Measurements from ENCODE around the gene SGK1.
"Not testable (repeated sequence)": the region's sequence is repeated elsewhere in the genome, so short reads cannot be mapped to it uniquely, and the experiment has no call there.

Gene SGK1

DNA sequence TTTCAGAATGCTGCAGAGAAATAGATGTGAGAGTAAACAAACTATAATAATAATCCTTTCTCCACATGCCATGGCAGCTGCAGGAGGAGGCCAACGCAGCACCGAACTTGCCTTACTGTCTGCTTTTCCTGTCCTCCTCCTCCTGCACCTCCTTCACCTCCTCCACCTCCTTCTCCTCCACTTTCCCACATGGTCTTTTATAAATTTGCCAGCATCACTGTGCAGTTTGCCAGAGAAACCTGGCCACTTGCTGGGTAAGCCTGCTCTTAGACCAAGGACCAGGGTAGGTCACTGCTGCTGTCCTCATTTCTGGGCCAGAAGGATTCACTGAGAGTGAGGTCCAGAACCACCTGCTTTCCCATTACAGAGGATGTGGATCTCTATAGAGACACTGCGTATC lies 8.7 kb downstream of the SGK1 start:
- no peak overlapping the region for H3K27ac ChIP-seq
- H3K4me3 ChIP-seq: no peak overlapping the region

DNA sequence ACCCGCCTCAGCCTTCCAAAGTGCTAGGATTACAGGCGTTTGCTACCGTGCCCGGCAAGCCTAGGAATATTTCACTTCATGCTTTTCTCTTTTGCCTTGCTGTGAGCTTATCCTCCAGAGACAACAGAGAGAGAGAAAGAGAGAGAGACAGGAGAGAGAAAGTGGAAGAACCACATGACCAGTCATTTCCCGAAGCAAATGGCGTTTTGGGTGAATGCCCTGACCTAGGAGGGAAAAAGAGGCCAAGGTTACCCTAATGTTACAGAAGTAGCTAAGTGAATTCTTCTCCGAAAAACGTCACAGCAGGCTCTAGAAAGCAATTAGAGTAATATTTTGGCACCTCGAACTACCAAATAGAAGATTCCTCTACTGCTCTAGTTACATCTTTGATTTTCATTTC lies 9.1 kb downstream of the SGK1 start:
- no peak overlapping the region for H3K4me3 ChIP-seq
- no peak overlapping the region for H3K27ac ChIP-seq

DNA sequence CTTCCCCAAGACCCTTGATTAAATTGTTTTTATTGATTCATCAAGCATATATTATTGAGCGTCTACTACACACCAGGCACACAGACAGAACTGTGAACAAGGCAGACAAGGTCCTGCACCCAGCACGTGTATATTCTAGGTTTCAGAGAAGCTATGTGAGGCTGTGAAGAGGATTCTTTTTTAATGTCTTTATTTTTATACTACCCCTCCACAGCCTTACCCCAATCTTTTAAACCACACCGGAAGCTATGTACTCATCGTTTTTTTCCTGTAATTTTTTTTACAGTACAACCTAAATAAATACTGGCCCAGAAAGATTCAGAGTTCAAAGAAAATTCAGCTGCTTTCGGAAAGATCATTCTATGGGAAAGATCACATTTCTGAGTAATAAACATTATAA lies 10.0 kb downstream of the SGK1 start:
- H3K27ac ChIP-seq: no peak overlapping the region

DNA sequence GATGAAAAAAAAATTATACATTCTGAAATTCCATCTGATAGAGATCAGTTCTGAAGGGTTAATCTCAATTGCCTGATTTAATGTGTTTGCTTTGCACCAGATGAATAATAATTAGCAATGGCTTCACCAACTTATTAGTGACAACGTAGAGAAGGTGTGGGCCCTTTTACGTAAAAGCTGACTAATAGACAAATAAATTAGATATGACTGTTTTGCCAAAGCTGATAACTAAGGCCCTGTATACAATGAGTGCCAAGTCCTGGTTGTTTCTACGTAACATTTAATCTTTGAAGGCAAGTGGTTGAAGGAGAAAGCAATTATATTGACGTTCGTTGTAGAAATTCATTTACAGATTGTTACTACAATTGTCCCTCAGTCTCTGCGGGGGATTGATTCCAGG lies 10.8 kb downstream of the SGK1 start:
- H3K4me3 ChIP-seq: no peak overlapping the region
- H3K27ac ChIP-seq: no peak overlapping the region

More for the DNA sequence above, 10.0 kb downstream of the SGK1 start:
- H3K4me3 ChIP-seq: no peak overlapping the region

DNA sequence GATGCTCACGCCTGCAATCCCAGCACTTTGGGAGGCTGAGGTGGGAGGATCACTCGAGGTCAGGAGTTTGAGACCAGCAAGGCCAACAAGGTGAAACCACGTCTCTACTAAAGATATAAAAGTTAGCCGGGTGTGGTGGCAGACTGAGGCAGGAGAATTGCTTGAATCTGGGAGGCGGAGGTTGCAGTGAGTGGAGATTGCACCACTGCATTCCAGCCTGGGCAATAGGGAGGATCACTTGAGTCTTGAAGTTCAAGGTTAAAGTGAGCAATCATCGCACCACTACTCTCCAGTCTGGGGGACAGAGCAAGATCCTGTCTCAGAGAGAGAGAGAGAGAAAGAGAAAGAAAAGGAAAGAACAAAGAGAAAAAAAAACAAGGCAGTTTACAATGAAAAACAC lies 13.5 kb downstream of the SGK1 start:
- H3K27ac ChIP-seq: peak overlapping the region in 4 of 21 experiments; percentile 12 to 42 (median 20)

DNA sequence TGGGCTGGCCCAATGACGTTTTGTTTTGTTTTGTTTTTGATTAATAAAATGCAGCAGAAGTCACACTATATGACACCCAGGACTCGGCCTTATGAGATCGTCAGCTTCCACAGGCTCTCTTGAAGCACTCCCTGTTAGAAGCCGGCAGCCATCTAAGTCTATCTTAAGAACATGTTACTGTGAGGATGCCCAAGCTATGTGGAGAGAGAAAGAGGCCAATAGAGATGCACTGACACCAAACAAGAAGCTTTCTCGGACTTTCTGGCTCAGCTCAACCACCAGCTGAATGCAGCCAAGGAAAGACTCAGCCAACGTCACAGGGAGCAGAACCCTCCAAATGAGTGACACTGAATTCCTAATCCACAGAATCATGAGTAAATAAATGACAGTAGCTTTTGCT lies 14.0 kb downstream of the SGK1 start:
- Histone ChIP-seq H3K4me3 (no peak overlapping the region), H3K27ac (peak overlapping the region in 4 of 21 experiments; percentile 6 to 42 (median 18))

More for the DNA sequence above, 13.5 kb downstream of the SGK1 start:
- H3K4me3 ChIP-seq: not testable (repeated sequence)

DNA sequence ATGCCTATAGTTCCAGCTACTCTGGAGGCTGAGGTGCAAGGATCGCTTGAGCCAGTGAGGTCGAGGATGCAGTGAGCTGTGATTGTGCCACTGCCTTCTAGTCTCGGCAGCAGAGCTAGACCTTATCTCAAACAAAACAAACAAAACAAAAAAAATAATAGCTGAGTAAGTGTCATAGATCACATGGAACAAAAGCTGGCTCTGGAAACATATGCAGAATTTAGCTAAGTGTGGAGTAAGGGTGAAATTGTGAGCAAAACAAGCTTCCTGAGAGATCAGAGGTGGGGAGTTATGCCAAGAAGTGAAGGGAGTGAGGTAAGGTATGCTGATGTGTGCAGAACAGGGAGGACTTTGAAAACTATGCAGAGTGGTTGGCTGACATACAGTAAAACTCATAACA lies 18.7 kb downstream of the SGK1 start:
- Histone ChIP-seq H3K4me3 (no peak overlapping the region), H3K27ac (peak overlapping the region in 3 of 21 experiments; percentile 21 to 55 (median 26))

DNA sequence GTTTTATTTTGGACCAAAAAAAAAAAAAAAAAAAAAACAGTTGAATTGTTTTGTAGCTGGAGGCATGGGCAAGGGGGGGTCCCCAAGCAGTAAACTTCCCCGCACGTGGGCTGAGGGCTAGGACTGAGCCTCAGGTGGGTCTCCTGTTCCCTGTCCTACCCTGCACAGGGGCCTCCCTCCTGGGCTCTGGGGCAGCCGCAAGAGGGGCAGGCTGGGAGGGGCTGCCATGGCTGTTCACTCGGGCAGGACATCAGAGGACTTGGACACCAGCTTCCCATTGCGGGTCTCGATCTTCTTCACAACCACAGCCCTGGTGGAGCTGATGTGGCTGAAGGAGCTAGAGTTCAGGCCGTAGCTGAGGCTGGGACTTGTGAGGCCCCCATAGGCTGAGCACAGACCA lies 21.1 kb downstream of the SGK1 start:
- peak overlapping the region in 16 of 21 experiments; percentile 29 to 83 (median 64) for H3K27ac ChIP-seq
- H3K4me3 ChIP-seq: no peak overlapping the region

DNA sequence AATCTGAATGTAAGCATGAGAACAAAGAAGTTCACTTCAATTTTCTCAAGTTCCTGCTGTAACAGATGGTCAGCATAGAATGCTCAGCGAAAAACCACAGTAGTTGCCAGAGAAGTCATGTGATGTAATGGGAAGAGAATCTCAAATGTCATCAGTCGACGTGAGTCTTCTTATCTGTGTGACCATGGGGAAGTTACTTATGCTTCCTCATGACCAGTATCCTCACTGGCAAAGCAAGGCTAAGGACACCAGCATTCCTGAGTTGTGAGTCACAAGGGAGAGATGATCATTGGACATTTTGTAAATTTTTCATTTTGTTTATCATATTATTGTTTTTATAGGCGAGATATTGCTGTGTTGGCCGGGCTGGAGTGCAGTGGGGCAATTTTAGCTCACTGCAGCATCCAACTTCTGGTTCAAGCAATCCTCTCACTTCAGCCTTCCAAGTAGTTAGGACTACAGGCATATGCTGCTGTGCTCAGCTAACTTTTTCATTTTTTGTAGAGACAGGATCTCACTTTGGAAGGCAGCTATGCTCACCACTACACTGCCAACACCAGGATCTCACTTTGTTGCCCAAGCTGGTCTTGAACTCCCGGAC lies 21.9 kb downstream of the SGK1 start:
- no peak overlapping the region for H3K4me3 ChIP-seq
- peak overlapping the region in 20 of 21 experiments; percentile 9 to 83 (median 64) for H3K27ac ChIP-seq

DNA sequence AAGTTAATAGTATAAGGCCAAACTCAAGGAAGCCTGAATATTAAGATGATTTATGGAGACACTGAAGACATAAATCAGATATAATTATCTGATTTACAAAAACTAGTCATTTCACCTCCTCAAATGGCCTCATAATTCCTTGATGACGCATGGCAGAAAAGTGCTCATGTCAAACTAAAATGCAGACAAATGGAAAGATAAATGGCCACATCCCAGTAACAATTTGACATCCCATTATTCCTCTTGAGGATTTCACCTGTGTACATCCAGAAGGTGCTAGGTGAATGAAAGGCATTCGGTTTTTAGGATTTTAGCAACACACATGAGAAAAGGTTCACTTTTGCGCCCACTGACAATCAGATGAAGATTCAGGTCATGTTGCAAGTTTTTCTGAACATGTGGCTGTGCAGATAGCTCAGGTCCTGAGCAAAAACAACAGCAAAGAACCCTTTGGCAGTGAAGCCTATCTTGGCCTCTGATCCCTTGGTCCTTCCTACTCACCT lies 24.2 kb downstream of the SGK1 start:
- Histone ChIP-seq H3K27ac (peak overlapping the region in 1 of 21 experiments; percentile 15), H3K4me3 (no peak overlapping the region)

DNA sequence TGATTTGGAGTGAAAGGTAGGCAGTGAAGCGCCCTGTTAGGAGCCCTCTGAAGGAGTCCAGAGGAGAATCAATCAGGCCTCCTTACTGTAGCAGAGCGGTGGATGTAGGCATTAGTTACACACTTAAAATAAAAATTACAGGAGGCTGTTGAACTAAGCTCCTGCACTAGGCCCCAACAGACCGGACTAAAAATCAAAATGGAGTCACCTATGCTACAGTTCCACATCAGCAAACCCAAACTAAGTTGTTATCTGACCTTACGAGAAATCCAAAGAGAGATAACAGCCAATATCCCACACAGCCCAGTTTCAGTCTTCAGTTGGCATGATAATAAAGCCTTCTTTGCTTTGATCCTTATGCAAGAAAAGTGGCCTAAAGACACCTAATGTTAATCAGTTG lies 26.8 kb downstream of the SGK1 start:
- H3K27ac ChIP-seq: no peak overlapping the region
- no peak overlapping the region for H3K4me3 ChIP-seq

DNA sequence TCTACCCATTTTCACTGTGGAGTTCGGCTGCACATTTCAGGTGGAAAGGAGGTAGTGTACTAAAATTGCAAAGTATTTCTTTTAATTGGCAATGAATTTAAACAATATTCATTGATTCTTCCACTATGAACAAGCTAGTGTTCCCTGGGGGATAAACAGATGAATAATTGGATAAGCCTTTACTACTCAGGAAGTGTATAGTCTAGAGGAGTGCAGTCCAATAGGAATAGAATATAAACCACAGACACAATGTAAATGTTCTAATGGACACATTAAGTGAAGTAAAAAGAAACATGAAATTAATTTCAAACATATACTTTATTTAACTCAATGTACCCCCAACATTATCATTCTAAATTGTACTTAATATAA lies 28.7 kb downstream of the SGK1 start:
- Histone ChIP-seq H3K27ac (peak overlapping the region in 17 of 21 experiments; percentile 15 to 86 (median 69)), H3K4me3 (no peak overlapping the region)

DNA sequence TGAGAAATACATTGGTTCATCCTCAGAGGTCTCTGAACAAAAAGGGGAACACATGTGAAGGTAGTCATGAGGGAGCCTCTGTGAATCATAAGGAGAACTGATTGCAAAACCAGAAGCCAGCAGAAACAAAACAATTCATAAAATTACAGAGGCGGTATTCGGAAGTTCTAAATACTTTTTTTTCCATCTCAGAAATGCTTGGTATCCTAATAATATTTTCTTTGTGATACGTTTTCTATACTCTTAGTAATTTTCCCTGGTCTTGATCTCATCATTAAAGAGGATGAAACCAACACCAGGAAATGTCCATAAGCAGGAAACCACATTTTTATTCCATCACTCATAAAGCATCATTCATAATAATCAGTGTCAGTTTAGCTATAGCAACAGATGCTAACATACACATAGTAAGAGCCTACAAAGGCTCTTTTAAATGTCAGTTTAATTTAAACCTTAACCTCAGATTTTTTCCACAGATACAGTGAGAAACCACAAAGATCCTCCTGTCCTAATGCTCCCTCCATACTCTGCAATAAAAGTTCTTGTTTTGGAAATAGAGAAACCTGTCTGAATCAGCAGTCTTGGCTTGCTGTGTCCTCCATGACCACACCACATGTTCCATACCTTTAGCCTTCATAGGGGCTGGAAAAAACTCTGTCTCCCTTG lies 29.2 kb downstream of the SGK1 start:
- Histone ChIP-seq H3K27ac (peak overlapping the region in 17 of 21 experiments; percentile 58 to 86 (median 69)), H3K4me3 (no peak overlapping the region)

DNA sequence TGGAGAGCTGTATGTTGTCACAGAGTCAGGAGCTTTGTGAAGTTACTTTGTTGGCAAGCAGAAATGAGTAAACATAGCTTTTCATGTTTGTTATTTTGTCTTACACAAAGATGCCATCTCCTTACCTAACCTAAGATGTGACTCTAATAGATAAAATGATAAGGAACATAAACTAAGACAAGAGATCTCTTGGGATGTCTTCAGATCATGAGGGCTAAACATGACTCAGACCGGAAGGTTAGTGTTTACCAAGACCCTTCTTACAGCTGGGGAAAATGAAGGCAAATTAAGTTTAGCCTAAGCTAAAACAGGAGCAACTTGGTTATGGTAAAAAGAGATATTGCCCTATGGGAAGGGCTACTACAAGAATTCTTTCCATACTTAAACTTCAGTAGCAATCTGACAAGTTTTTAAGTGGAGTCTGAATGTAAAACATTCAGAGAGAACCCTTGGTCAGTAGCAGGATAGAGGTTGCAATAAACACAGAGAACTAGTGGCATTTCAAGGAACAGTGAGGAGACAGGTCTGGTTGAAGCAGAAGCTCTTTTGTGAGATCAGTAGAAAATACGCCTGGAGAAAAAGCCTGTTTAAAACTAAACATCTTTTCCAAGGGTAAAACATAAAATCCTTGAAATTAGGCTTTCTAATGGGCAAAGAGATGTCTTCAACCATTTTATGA lies 29.9 kb downstream of the SGK1 start:
- H3K27ac ChIP-seq: peak overlapping the region in 17 of 21 experiments; percentile 58 to 86 (median 69)
- no peak overlapping the region for H3K4me3 ChIP-seq

DNA sequence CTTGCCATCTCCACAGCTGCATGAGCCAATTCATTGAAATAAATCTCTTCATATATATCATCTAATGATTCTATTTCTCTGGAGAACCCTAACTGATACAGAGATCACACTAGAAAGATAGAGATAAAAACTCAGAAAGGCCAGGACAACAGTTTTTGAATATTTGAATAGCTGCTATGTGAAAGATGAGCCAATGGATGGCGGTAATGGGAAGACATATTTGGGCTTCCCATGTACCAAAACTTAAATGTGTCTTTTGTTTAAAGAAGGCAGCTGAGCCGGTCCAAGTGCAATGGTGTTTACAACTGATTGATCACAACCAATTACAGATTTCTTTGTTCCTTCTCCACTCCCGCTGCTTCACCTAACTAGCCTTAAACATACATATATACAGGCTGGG lies 35.1 kb downstream of the SGK1 start:
- Histone ChIP-seq H3K27ac (no peak overlapping the region), H3K4me3 (no peak overlapping the region)

DNA sequence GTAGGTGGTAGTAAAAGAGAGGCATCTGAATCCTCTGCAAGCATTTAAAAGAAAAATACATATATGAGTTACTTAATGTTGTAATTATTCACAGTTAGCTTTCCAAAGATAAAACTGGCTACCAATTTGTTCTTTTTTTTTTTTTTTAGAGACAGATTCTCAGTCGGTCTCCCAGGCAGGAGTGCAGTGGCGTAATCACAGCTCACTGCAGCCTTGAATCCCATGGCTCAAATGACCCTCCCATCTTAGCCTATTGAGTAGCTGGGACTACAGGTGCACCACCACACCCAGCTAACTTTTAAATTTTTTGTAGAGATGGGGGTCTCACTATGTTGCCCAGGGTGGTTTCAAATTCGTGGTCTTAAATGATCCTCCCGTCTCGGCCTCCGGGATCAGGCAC lies 36.5 kb downstream of the SGK1 start:
- Histone ChIP-seq H3K27ac (no peak overlapping the region), H3K4me3 (no peak overlapping the region)

DNA sequence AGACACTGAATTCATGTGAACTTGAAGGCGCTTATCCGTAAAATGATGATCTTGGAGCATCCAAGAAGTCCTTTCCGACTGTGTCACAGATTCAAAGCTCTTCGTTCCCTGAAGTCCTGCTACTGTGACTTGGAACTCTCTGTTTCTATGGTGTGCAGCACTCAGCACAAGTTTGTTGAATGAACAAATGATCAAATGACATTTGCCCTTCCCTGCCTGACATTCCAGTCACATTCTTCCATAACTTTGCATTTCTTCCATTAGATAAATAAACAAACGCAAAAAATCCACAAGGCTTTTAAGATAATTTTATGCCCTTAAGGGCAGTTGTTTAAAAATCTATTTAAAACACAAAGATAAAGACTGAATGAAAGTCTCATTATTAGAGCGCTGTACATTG lies 39.9 kb downstream of the SGK1 start:
- Histone ChIP-seq H3K4me3 (no peak overlapping the region), H3K27ac (no peak overlapping the region)

DNA sequence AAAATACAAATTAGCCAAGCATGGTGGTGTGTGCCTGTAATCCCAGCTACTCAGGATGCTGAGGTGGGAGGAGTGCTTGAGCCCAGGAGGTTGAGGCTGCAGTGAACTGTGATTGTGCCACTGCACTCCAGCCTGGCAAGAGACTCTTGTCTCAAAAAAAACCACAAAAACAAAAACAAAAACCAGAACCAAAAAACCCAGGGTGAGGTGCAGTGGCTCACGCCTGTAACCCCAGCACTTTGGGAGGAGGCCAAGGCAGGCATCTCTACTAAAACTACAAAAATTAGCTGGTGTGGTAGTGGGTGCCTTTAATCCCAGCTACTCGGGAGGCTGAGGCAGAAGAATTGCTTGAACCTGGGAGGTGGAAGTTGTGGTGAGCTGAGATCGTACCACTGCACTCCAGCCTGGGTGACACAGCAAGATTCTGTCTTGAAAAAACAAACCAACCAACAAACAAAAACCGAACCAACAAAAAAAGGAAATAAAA lies 41.0 kb downstream of the SGK1 start:
- peak overlapping the region in 3 of 21 experiments; percentile 8 to 26 (median 15) for H3K27ac ChIP-seq
- H3K4me3 ChIP-seq: not testable (repeated sequence)

DNA sequence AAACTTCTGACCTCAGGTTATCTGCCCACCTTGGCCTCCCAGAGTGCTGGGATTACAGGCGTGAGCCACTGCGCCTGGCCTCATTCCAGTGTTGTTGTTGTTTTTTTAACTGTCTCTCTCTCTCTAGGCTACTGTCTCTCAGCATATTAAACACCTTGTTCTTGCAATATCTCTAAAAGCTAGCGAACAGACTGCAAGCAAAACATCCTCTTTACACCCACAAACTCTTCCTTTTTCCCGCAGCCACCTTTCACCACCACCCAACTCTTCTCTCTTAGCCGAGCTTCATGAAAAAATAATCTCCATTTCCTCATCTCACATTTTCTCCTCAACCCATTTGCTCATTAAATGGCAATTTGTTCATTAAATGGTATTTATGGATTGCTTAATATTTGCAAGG lies 45.5 kb downstream of the SGK1 start:
- H3K27ac ChIP-seq: no peak overlapping the region
- H3K4me3 ChIP-seq: no peak overlapping the region

DNA sequence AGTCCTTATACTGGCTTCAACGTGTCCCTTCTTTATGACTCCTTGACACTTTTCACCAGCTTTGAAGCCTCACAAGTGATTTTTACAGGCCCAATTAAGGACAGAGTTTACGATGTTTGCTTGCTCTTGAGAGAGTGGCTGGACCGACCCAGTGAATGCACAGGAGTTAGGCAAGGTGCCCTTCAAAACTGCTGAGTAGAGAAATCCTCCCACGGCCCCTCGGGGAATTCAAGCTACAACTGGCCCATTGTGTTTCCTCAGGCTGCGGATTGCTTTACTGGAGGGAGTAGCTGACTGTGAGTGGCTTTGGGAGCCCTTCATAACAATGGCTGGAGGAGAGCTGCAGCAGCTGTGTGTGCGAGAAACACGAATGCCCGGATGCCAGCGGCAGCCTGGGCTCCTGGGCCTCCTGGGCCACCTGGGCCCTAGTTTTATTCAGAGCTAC lies 50.0 kb downstream of the SGK1 start:
- peak overlapping the region in 6 of 21 experiments; percentile 2 to 66 (median 46) for H3K27ac ChIP-seq

DNA sequence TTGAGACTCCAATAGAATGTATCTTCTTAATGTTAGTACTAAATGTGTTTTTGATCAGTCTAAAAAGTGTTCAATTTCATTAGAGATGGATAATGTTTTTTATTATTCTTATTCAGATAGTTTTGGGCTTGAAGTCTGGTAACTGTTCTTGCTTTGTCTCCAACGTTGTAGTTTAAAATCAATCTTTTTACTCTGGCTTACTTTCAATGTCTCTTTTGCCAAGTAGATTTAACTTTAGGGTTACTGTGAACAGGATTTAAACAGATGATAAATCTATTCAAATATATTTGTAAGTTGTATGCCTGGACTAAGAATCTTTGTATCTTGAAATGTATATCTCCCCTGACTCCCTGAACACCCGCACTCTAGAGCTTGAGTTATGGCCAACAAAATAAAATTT lies 51.1 kb downstream of the SGK1 start:
- Histone ChIP-seq H3K27ac (no peak overlapping the region), H3K4me3 (no peak overlapping the region)

More for the DNA sequence above, 50.0 kb downstream of the SGK1 start:
- no peak overlapping the region for H3K4me3 ChIP-seq

Measured in skin epidermis (tissue), 12 donors.